Measurements from ENCODE around the gene NUDT1.

The NUDT1 gene

GRCh38 chr7:2261611-2262010, 19.6 kb downstream of the NUDT1 start:
- Histone ChIP-seq H3K36me3 (ENCODE audit: control insufficient read depth in 2 of 2, insufficient read depth in 1 of 2, low read length in 2 of 2) (peaks cover 0 to 6% of the 10 kb centered on the region in 2 experiments; a peak in 1 of 3 replicates), H3K27ac (ENCODE audit: extremely low read depth, low read depth, low read length) (no peak overlapping the region), H3K4me3 (ENCODE audit: low read depth, low read length) (no peak overlapping the region), H3K4me1 (ENCODE audit: control insufficient read depth, insufficient read depth, low read length) (no peaks in the 10 kb centered on the region), H3K9me3 (ENCODE audit: control insufficient read depth, insufficient read depth, low read depth, low read length) (no peaks in the 10 kb centered on the region)
- POLR2A ChIA-PET, result interaction anchor here (1.3 kb wide), 1 partner anchor 705 kb away, joined by 3 read pairs; the partner anchor contains the start of gene TMEM184A
- TF ChIP-seq ZNF843 (tag by site-specific recombination; IDR thresholded peaks at IDR 0.05), result no peak
- no peak for TF ChIP-seq SALL2 (tag by site-specific recombination; IDR thresholded peaks at IDR 0.05; ENCODE audit: borderline replicate concordance)
- TF ChIP-seq ZSCAN30 (tag by site-specific recombination; IDR thresholded peaks at IDR 0.05), result no peak
- no peak for TF ChIP-seq ZNF155 (tag by site-specific recombination; IDR thresholded peaks at IDR 0.05)
- no peak for TF ChIP-seq ATF2 (tag by site-specific recombination; IDR thresholded peaks at IDR 0.05; ENCODE audit: low read depth)
- TF ChIP-seq ZNF76 (tag by site-specific recombination; IDR thresholded peaks at IDR 0.05; ENCODE audit: borderline replicate concordance, low read depth), result no peak
- TF ChIP-seq GLI2 (tag by site-specific recombination; IDR thresholded peaks at IDR 0.05; ENCODE audit: borderline replicate concordance, low read depth), result no peak
- no peak for TF ChIP-seq RBAK (tag by site-specific recombination; IDR thresholded peaks at IDR 0.05)
- TF ChIP-seq ZNF114 (tag by site-specific recombination; IDR thresholded peaks at IDR 0.05), result no peak
- TF ChIP-seq ZNF280D (tag by site-specific recombination; IDR thresholded peaks at IDR 0.05), result no peak
- CTCF ChIA-PET, result interaction anchor here (1.0 to 1.4 kb wide), 3 partner anchors 10 to 86 kb away, joined by 3 to 6 read pairs (median 3); no protein-coding TSS in a partner anchor

- TF ChIP-seq BCL6B (tag by site-specific recombination; IDR thresholded peaks at IDR 0.05) (no peak), ZNF585B (tag by site-specific recombination; IDR thresholded peaks at IDR 0.05) (no peak), ZNF677 (tag by site-specific recombination; IDR thresholded peaks at IDR 0.05) (no peak), ZNF221 (tag by site-specific recombination; IDR thresholded peaks at IDR 0.05; ENCODE audit: borderline replicate concordance) (no peak), ZNF596 (tag by site-specific recombination; IDR thresholded peaks at IDR 0.05) (no peak)
- no peaks in the 10 kb centered on the region for H3K4me1 ChIP-seq (ENCODE audit: control insufficient read depth, insufficient read depth, low read length)
- H3K27ac ChIP-seq (ENCODE audit: extremely low read depth, low read depth, low read length), result no peak overlapping the region
- no peak overlapping the region for H3K4me3 ChIP-seq (ENCODE audit: low read depth, low read length)
- ChIA-PET POLR2A (no interaction called here), CTCF (no interaction called here)
- H3K36me3 ChIP-seq (ENCODE audit: control insufficient read depth in 2 of 2, insufficient read depth in 1 of 2, low read length in 2 of 2), result peaks cover 0 to 6% of the 10 kb centered on the region in 2 experiments; a peak in 1 of 3 replicates
- no peaks in the 10 kb centered on the region for H3K9me3 ChIP-seq (ENCODE audit: control insufficient read depth, insufficient read depth, low read depth, low read length)
These were observed 21.1 kb downstream of the NUDT1 start for GRCh38 chr7:2263176-2263575.

- ChIA-PET CTCF (no interaction called here), POLR2A (no interaction called here)
- H3K9me3 ChIP-seq (ENCODE audit: control insufficient read depth, insufficient read depth, low read depth, low read length), result no peaks in the 10 kb centered on the region
- no peak overlapping the region for H3K4me3 ChIP-seq (ENCODE audit: low read depth, low read length)
- no peak overlapping the region for H3K27ac ChIP-seq (ENCODE audit: extremely low read depth, low read depth, low read length)
- peaks cover 0 to 6% of the 10 kb centered on the region in 2 experiments; a peak in 1 of 3 replicates for H3K36me3 ChIP-seq (ENCODE audit: control insufficient read depth in 2 of 2, insufficient read depth in 1 of 2, low read length in 2 of 2)
- H3K4me1 ChIP-seq (ENCODE audit: control insufficient read depth, insufficient read depth, low read length), result no peaks in the 10 kb centered on the region
- no peak for TF ChIP-seq ZNF544 (tag by site-specific recombination; IDR thresholded peaks at IDR 0.05)
- TF ChIP-seq ZNF704 (tag by site-specific recombination; IDR thresholded peaks at IDR 0.05), result no peak
- no peak for TF ChIP-seq ZNF248 (tag by site-specific recombination; IDR thresholded peaks at IDR 0.05)
- TF ChIP-seq ZSCAN30 (tag by site-specific recombination; IDR thresholded peaks at IDR 0.05), result no peak
- no peak for TF ChIP-seq SCRT2 (tag by site-specific recombination; IDR thresholded peaks at IDR 0.05)
- TF ChIP-seq IKZF3 (tag by site-specific recombination; IDR thresholded peaks at IDR 0.05), result no peak
- no peak for TF ChIP-seq YY2 (tag by site-specific recombination; IDR thresholded peaks at IDR 0.05)
- no peak for TF ChIP-seq ZBTB11 (tag by site-specific recombination; conservative IDR thresholded peaks at IDR 0.05; ENCODE audit: low read depth)
These were observed 22.1 kb downstream of the NUDT1 start for GRCh38 chr7:2264158-2264557.

Measured in HEK293 (cell line).